HG03565 (cell line): Measurements from ENCODE around the gene GOSR1.
"Not testable (repeated sequence)": the region's sequence is repeated elsewhere in the genome, so short reads cannot be mapped to it uniquely, and the experiment has no call there.

Source experiments
- ATAC-seq: cut with Tn5 transposase; IDR thresholded peaks from one replicate; pipeline ENCODE4 v1.9.1; 2021; ENCODE audit warnings: mild to moderate bottlenecking, moderate library complexity; ENCODE audit not compliant: unreplicated experiment

The GOSR1 gene

GRCh38 chr17:30503558-30503957 is 26.4 kb downstream of the GOSR1 start:
- ATAC-seq, result no peak

- ATAC-seq, result no peak
These were observed 28.7 kb downstream of the GOSR1 start for GRCh38 chr17:30505868-30506417.

- no peak for ATAC-seq
These were observed 29.3 kb downstream of the GOSR1 start for GRCh38 chr17:30506481-30506880.

- no peak for ATAC-seq
These were observed 36.1 kb downstream of the GOSR1 start for GRCh38 chr17:30513346-30513745.

- no peak for ATAC-seq
These were observed 37.8 kb downstream of the GOSR1 start for GRCh38 chr17:30514895-30515596.

GRCh38 chr17:30517786-30518185 is 40.6 kb downstream of the GOSR1 start:
- no peak for ATAC-seq

DNA sequence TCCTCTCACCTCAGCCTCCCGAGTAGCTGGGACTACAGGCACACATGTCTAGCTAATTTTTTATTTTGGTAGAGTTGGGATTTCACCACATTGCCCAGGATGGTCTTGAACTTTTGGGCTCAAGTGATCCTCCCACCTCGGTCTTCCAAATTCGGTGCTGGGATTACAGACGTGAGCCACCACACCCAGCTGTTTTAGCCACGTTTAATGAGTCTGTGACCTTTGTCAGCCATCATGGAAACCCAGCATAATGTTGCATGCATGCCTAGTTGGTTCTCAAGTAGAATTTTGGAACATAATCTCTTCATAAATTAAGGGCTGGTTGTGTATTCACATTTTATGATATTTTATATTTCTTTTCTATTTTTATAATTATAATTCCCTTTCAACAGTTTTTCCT is 42.0 kb downstream of the GOSR1 start:
- no peak for ATAC-seq

- ATAC-seq, result no peak
These were observed 42.5 kb downstream of the GOSR1 start for GRCh38 chr17:30519707-30520106.

- no peak for ATAC-seq
These were observed 43.2 kb downstream of the GOSR1 start for GRCh38 chr17:30520436-30520835.

GRCh38 chr17:30520882-30521281 is 43.7 kb downstream of the GOSR1 start:
- no peak for ATAC-seq

DNA sequence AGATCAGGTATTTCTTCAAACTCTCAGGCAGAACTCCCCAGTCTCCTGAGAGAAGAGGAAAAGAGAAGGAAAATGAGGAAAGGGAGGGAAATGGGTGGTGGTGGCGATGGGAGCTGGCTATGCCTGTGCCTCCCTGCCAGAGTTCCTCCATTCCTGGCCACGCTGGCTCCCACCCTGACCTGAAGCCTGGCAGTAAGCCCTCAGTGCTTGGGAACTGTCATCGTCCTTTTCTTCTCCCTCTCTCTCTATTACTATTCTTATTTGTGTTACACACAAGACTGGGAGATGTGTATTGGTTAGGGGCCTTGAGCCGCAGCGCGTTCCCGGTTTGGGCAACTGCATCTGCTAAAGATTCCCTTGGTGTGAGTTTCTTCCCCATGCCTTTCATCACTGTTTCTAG is 44.6 kb downstream of the GOSR1 start:
- ATAC-seq, result no peak

- ATAC-seq, result not testable (repeated sequence)
These were observed 46.0 kb downstream of the GOSR1 start for GRCh38 chr17:30523236-30523635.

GRCh38 chr17:30524847-30525246 is 47.6 kb downstream of the GOSR1 start:
- ATAC-seq, result no peak

- no peak for ATAC-seq
These were observed 49.2 kb downstream of the GOSR1 start for GRCh38 chr17:30526401-30526800.

DNA sequence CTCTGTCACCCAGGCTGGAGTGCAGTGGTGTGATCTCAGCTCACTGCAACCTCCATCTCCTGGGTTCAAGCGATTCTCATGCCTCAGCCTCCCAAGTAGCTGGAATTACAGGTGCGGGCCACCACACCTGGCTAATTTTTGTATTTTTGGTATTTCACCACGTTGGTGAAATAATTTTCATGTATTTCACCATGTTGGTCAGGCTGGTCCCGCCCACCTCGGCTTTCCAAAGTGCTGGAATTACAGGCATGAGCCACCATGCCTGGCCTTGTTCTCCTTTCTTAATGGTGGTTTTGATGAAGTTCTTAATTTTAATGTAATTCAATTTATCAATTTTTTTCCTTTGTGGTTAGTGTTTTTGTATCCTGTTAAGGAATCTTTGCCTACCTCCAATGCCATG is 51.5 kb downstream of the GOSR1 start:
- ATAC-seq, result not testable (repeated sequence)

GRCh38 chr17:30530346-30531025 is 53.3 kb downstream of the GOSR1 start:
- no peak for ATAC-seq

- ATAC-seq, result no peak
These were observed 55.7 kb downstream of the GOSR1 start for GRCh38 chr17:30532871-30533270.

GRCh38 chr17:30534298-30534697 is 57.1 kb downstream of the GOSR1 start:
- no peak for ATAC-seq

DNA sequence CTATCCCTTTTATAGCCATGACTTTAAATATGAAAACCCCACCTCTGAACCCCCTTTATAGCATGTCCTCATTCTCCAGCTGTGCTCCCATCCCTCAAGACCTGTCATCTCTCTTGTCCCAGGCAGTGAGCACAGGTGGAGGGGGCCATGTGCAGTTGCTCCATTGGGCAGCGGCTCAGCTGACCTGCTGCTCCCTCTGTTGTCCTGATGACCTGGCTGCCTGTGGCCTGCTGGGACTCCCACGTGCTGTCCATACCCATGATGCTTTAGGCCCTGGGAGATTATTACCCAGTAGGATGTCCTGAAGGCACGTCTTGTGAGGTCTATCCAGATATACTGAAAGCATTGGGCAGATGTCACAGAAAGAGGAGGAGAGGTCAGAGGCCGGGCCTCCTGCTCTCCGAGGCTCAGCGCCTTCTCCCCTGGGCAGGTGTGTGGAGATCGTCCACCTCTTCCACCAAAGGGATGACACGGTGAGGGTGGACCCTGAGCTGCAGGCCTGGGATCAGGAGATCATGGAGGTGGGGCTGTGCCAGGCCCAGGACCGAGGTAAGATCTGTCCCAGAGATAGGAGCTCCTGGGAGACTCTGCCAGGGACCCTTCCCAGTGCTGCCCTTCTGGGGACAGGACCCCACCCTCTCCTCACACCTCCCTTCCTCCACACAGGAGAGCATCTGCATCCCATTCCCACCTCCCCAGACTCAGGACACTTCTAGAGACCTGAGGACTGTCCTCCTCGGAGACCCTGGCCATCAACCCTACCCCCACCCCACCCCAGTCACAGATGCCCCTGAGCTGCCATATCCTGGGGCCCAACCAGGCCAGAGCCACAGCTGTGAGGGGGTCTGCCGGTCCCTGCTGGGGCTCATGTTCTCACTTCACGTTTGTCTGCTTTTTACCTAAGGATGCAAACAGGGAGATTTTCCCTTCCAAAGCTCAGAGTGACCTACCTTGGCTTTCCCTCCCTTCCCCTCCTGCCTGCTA is 58.0 kb downstream of the GOSR1 start:
- no peak for ATAC-seq

GRCh38 chr17:30536846-30537245 is 59.6 kb downstream of the GOSR1 start:
- ATAC-seq, result not testable (repeated sequence)

DNA sequence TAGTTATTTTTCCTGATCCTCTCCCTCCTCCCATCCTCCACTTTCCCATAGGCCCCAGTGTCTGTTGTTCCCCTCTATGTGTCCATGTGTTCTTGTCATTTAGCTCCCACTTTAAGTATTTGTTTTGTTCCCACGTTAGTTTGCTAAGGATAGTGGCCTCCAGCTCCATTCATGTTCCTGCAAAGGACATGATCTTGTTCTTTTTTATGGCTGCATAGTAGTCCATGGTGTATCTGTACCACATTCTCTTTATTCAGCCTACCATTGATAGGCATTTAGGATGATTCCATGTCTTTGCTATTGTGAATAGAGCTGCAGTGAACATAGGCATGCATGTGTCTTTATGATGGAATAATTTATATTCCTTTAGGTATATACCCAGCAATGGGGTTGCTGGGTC is 60.5 kb downstream of the GOSR1 start:
- not testable (repeated sequence) for ATAC-seq
